IMR-90 (cell line): Measurements from ENCODE around the gene TRAP1.

Source experiments
- BHLHE40 ChIP-seq: fragments of 150-350 bp; IDR thresholded peaks from 2 replicates; pipeline ENCODE4 v1.6.1; 2016; ENCODE audit warnings: mild to moderate bottlenecking, low read depth, low read length
- CHD1 ChIP-seq: IDR thresholded peaks from 2 replicates; pipeline ENCODE4 v1.6.1; 2012; ENCODE audit warnings: low read depth, low read length, improper control_type of control experiment
- MAFK ChIP-seq: IDR thresholded peaks from 2 replicates; pipeline ENCODE4 v1.6.1; 2012; ENCODE audit warnings: low read depth, low read length, improper control_type of control experiment
- MAZ ChIP-seq: IDR thresholded peaks from 2 replicates; pipeline ENCODE4 v1.6.1; 2012; ENCODE audit warnings: low read depth, mild to moderate bottlenecking, low read length, improper control_type of control experiment, moderate library complexity, borderline replicate concordance
- MXI1 ChIP-seq: IDR thresholded peaks from 2 replicates; pipeline ENCODE4 v1.6.1; 2012; ENCODE audit warnings: low read depth, mild to moderate bottlenecking, low read length, moderate library complexity, borderline replicate concordance
- POLR2A ChIP-seq: IDR thresholded peaks from 2 replicates; pipeline ENCODE4 v1.6.1; 2012; ENCODE audit warnings: mild to moderate bottlenecking, low read depth, low read length
- RAD21 ChIP-seq: IDR thresholded peaks from 2 replicates; pipeline ENCODE4 v1.6.1; 2012; ENCODE audit warnings: low read length, improper control_type of control experiment
- RCOR1 ChIP-seq: IDR thresholded peaks from 2 replicates; pipeline ENCODE4 v1.6.1; 2012; ENCODE audit warnings: mild to moderate bottlenecking, low read length, improper control_type of control experiment; ENCODE audit not compliant: insufficient replicate concordance
- USF2 ChIP-seq: fragments of 150-350 bp; IDR thresholded peaks from 2 replicates; pipeline ENCODE4 v1.6.1; 2017; ENCODE audit warnings: mild to moderate bottlenecking, antibody characterized with exemption, low read length, low read depth
- TF ChIP-seq, protein P1 (sequence below): conservative IDR thresholded peaks from 2 replicates; pipeline ENCODE4 v1.5.1; 2012; ENCODE audit warnings: mild to moderate bottlenecking, low read depth, low read length, improper control_type of control experiment
- TF ChIP-seq, protein P2 (sequence below): fragments of 150-350 bp; IDR thresholded peaks from 2 replicates; pipeline ENCODE4 v1.6.1; 2016; ENCODE audit warnings: low read depth, mild to moderate bottlenecking, low read length, moderate library complexity, borderline replicate concordance

GRCh38 chr16:3748307-3748706, 31.0 kb upstream of the TRAP1 start:
- TF ChIP-seq, protein P1, sequence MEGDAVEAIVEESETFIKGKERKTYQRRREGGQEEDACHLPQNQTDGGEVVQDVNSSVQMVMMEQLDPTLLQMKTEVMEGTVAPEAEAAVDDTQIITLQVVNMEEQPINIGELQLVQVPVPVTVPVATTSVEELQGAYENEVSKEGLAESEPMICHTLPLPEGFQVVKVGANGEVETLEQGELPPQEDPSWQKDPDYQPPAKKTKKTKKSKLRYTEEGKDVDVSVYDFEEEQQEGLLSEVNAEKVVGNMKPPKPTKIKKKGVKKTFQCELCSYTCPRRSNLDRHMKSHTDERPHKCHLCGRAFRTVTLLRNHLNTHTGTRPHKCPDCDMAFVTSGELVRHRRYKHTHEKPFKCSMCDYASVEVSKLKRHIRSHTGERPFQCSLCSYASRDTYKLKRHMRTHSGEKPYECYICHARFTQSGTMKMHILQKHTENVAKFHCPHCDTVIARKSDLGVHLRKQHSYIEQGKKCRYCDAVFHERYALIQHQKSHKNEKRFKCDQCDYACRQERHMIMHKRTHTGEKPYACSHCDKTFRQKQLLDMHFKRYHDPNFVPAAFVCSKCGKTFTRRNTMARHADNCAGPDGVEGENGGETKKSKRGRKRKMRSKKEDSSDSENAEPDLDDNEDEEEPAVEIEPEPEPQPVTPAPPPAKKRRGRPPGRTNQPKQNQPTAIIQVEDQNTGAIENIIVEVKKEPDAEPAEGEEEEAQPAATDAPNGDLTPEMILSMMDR = no peak
- TF ChIP-seq CHD1 (no peak), BHLHE40 (no peak), MXI1 (no peak), POLR2A (no peak), RAD21 (no peak), MAFK (no peak), MAZ (no peak), RCOR1 (no peak), USF2 (no peak)
- TF ChIP-seq, protein P2, sequence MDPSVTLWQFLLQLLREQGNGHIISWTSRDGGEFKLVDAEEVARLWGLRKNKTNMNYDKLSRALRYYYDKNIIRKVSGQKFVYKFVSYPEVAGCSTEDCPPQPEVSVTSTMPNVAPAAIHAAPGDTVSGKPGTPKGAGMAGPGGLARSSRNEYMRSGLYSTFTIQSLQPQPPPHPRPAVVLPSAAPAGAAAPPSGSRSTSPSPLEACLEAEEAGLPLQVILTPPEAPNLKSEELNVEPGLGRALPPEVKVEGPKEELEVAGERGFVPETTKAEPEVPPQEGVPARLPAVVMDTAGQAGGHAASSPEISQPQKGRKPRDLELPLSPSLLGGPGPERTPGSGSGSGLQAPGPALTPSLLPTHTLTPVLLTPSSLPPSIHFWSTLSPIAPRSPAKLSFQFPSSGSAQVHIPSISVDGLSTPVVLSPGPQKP = no peak
